CD4-positive, alpha-beta T cell treated with Interleukin-6 for 4 hours (primary cell): ENCODE data around the gene BABAM1.

ENCODE experiments used
- DNase-seq: peaks from one replicate; pipeline ENCODE4 v3.0.0-alpha.2; 2020; ENCODE audit warnings: mixed read lengths

Gene BABAM1

DNA sequence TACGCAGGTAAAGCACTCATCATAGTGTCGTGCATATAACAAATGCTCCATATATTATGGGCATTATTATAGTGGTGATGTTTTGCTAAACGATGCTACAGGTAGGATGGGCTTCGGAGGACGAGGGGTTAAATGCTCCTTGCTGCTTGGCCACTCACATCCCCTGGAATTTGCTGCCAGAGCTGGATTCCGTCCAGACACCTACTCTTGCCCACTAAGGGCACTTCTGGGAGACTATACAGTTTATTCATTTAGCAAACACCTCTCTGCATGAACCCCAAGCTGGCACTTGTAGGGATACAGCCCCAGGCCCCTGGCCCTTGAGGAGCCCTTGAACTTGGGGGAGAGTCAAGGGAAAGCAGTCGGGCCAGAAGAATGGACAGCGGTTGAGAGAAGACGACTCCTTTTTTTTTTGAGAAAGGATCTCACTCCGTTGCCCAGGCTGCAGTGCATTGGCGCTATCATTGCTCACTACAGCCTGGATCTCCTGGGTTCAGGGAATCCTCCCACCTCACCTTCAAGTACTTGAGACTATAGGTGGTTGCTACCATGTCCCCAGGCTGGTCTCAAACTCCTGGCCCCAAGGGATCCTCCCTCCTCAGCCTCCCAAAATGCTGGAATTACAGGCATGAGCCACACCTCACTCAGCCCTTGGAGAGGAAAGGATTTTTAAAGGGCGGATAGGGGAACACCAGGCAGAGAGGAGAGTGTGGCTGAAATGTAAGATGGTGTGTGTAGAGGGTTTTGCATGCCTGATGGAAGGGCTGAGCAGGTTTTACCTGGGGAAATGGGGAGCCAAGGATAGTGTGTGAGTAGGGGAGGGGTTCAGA, 37.4 kb downstream of the BABAM1 start:
- no peak for DNase-seq

DNA sequence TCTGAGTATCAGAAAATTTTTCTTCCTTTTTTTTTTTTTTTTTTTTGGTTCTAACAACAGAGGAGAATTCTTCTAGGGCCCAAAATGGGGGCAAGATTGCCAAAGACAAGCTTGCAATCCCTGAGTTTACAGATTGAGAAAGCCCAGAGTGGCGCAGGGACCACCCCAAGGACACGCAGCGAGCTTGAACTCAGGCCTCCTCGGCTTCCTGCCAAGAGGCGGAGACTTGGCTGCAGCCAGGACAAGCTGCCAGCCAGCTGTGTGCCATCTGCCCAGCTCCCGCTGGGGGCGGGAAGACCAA, 37.9 kb downstream of the BABAM1 start:
- DNase-seq: no peak

DNA sequence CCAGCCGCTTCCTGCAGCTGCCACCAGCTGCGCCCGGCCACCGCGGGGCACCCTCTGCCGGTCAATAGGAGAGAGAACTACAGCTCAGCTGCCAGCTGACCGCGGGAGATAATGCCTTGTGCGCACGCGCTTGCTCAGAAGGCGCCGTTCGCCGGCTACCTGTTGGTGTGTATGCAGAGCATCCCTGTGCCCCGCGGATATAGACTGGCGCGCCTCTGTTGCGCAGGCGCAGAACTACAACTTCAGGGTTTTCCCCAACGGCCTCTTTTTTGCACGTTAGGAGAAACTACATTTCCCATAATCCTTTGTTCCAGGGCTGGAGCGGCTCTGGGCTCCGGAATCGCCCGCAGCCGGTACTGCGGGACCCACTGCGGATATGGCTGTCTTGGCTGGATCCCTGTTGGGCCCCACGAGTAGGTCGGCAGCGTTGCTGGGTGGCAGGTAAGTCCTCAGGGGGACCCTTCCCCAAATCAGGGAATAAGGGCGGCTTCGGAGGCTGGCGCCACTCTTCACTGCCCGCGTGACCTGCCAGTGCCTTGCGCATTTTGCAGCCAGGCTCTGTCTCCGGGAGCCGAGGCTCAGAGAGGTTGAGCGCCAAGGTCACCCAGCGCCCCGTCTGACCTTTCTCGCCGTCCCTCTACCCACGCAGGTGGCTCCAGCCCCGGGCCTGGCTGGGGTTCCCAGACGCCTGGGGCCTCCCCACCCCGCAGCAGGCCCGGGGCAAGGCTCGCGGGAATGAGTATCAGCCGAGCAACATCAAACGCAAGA, 38.5 kb downstream of the BABAM1 start, which contains the start of gene MRPL34:
MRPL34 (plus strand) TSS at position 356 of the 768 bp plus-strand sequence; CDS start at position 377, 21 bp downstream.
- DNase-seq: peak; percentile 97

DNA sequence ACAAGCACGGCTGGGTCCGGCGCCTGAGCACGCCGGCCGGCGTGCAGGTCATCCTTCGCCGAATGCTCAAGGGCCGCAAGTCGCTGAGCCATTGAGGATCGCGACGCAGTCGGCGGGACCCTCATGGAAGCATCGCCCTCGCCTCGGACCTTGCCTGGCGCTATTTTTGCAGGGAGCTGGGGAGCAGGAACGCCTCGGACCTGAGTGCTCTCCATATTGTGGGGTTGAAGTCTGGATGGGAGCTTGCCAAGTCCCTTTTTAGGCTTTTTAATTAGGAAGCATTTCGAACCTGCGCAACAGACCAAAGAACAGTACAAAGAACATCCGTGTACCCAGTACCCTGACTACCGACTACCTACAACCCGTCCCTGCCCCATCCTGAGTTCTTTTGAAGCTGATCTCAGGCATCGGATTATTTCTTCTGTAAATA, 39.1 kb downstream of the BABAM1 start:
- DNase-seq: no peak

DNA sequence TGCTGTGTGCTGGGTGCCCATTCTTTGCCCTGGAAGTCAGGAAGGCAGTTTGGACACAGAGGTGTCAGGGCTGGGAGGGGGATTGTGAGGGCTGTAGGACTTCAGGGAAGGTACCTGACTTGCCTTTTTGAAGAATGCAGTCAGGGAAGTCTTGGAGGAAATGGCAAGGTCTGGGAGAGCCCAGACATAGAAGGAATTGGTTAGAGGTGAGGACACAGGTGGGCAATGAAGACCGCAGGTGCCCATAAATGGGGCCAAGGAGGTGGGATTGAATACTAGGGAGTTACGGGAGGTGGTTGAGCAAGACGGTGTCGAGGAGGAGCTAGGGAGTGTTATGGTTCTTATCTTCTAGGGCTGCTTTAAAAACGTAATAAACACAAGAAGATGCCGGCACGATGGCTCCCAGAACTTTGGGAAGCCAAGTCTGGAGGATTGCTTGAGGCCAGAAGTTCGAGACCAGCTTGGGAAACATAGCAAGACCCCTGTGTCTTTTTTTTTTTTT, 40.7 kb downstream of the BABAM1 start:
- DNase-seq: no peak

DNA sequence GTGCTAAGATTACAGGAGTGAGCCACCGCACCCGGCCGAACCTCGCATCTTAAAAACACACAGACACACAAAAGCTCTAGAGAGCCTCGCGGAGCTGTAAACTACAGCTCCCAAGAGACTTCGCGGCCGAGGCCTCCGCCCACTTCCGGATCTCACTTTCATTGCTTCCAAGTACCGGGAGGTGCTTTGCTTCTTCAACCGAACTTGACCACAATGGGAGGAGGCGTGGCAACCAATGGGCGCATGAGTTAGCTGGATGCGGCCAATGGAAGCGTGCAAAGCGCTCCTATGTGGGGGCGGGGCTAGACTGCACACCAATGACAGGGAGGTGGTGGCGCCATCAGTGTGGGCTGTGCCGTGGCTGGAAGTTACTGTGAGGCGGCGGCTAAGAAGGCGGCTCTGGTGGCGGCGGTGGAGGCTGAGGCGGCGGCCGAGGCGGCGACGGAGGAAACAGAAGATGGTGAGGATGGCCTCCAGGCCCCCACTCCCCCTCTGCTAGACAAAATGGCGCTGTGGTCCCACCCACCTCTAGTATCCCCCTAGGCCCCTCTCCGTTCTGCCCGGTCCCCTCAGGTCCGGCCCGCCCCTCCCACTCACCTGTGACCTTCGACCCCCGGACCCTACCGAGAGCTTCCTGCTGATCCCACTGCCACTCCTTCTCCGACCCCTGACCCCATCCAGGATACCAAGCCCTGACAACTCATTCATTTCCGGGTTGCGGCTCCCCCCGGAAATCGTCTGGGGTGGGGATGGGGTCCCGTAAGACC, 42.1 kb downstream of the BABAM1 start, which contains the start of gene DDA1:
DDA1 (plus strand) TSS at position 366 of the 767 bp plus-strand sequence; CDS start at position 458, 92 bp downstream.
- DNase-seq: peak; percentile 100

DNA sequence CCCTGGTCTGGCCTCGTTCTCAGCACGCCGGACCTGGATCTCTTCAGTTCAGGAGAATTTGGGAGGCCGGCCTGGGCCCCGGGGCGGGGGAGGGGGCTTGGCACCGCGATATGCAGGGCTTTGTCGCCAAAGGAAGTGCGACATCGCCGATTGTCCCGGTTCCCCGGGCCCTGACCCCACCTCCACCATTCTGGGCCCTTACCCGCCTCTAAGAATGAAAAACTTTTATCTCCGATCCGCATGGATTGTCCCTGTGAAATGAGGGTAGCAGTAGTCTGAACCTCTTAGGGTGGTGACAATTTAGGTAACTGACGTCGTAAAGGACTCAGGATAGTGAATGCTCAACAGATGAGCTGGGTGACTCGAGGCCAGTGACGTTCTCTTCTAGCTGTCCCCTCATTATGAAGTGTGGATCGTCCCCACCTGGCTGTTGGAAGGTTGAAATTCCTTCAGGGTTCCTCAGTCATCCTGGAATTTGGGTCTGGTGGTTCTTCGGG, 42.8 kb downstream of the BABAM1 start:
- no peak for DNase-seq

DNA sequence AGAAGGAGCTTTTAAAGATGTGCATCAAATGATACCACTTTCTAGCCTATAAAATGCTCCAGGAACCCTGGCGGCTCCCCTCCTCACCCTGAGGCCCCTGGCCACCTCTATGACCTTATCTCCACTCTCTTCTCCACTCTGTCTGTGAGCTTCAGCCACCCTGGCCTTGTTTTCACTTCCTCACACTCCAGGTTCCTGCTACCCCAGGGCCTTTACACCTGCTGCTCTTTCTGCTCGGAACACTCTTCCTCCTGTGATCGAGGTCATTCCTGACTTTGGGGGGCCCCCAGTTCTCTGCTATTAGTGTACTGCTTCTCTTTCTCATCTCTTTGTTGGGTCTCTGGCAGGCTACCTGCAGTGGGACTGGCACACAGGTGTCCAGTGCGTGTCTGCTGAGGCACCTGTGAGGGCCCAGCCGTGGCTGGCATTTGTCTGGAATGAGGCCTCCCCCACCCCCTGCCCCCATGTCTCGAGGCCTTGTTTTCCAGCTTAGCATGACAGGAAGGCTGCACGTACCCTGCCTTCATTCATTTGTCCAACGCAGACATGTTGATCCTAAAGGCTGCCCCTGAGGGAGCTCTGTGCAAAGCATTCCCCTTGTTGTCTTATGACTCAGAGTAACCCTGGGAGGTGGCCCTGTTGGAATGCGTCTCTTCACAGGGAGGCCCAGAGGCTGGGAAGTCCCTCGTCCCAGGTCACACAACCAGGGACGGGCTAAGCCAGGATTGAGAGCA, 44.4 kb downstream of the BABAM1 start:
- no peak for DNase-seq

DNA sequence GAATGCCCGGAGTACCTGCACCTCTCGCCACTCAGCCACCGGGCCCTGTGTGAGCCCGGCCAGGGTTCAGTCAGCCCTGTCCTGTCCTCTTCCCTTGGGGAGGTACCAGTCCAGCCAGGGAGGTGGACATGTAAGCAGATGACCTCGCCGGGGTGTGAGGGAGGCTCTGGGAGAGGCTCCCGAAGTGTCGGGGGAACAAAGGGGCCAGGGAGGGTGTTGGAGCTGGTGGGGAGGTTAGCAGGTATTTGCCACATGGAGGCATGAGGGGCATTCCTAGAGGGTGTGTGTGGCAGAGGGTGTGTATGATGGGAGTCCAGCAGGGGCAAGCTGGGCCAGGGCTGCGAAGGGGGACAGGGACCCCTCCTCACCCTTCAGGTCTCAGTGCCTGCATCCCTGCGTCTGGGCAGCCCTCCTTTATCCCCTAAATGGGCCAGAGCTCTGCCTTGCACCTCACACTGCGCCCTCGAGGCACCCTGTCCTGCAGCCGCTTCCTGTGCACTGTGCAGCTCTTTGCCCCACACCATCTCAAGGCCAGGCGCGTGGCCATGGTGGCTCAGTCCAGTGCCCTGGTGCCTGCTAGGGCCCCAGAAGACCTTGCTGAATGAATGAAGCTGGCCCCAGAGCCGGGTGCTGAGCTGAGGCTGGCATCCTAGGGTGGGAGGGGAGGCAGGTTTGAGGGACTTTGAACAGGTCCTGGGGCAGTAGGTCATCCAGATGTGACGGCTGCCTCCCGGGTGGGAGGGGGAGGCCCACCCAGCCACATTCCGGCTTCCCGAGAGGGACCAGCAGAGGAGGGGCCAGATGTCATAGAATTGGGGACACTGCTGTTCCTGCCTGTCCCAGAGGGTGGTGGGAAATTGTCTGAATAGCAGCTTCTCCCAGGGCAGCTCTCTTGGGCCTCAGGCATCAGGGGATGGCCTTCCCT, 45.2 kb downstream of the BABAM1 start:
- no peak for DNase-seq

DNA sequence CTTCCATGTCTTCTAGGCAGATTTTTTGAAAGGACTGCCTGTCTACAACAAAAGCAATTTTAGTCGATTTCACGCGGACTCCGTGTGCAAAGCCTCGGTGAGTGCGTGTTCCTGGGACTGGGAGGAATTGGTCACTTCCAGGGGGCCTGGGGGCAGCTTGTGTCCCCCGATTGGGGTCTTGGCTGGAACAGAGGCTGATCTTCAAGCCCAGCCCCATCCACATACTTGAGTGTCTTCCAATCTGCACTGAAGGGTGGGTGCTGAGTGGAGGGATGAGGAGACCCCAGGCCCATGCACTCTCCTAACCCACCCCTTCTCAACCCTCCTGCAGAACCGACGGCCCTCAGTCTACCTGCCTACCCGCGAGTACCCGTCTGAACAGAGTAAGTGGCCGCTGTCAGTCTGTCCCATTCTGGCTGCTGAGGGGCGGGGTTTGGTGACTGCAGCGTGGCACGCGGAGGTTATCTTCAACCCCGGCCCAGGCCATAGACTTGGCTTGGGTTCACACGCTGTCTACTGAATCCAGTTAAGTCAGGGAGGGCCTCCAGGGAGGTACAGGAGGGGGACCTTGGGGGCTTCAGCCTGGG, 46.9 kb downstream of the BABAM1 start:
- DNase-seq: no peak

DNA sequence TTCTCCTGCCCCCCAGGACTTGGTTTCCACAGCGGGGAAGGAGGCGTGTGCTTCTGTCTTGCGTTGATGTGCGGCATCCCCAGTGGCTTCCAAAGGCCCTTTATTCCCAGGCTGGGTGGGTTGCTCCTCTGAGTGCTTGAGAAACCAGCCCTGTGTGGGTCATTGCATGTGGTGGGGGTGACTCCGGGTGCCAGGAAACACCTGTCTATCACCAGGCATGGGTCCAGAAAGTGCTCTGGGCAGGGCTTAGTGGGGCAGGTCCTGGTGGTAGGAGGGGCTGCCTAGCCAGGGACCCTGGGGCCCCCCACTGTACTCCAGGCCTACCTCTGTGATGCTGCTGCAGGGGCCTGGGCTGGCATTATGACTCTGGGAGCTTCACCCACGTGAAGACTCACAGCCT, 51.7 kb downstream of the BABAM1 start:
- no peak for DNase-seq

DNA sequence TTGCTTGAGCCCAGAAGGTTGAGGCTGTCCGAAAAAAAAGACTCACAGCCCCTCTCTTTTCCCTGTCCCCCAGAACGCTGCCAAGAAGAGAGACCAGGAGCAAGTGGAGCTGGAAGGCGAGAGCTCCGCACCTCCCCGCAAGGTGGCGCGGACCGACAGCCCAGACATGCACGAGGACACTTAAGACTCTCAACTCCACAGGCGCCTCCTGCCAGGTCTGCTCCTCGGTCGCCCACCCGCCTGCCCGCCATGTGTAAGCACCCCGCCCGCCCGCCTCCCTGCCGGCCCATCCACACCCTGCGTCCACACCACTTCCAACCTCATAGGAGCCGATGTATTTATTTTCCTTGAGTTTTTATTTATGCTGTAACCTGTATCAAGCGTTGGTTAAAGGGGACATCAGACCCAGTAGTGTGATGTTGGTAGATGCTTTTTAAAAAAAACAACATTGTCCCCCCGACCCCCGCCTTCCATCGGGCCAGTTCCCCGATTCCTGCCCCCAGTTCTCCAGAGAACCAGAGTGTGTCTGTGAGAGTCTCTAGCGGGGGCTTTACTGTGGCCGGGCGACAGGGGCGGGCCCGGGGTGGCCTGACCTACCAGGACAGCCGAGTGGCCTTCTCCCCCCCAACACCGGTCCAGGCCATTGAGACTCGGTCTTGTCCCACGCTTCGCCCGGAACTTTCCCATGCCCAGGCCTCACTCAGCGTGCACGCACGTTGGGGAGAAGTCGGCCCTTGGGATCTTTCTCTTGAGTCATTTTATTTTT, 52.4 kb downstream of the BABAM1 start:
- DNase-seq: no peak

DNA sequence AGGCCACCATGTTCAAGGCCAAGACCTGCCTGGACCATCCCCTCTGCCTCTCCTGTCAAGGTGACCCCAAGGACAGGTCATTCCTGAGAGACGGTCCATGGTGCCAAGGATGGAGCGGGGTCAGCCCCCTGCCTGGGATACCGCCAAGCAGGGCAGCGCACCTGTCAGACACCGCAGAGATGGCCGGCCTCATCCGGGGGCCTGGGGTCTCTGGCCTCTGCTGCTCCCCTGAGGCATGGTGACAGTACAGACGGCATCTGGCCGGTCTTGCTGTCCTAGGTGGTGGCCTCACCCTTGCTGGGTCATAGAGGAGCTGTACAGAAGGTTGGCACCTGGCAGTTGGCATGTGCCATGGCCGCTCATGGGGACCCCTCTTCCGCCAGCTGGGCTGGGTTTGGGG, 53.2 kb downstream of the BABAM1 start:
- DNase-seq: no peak

DNA sequence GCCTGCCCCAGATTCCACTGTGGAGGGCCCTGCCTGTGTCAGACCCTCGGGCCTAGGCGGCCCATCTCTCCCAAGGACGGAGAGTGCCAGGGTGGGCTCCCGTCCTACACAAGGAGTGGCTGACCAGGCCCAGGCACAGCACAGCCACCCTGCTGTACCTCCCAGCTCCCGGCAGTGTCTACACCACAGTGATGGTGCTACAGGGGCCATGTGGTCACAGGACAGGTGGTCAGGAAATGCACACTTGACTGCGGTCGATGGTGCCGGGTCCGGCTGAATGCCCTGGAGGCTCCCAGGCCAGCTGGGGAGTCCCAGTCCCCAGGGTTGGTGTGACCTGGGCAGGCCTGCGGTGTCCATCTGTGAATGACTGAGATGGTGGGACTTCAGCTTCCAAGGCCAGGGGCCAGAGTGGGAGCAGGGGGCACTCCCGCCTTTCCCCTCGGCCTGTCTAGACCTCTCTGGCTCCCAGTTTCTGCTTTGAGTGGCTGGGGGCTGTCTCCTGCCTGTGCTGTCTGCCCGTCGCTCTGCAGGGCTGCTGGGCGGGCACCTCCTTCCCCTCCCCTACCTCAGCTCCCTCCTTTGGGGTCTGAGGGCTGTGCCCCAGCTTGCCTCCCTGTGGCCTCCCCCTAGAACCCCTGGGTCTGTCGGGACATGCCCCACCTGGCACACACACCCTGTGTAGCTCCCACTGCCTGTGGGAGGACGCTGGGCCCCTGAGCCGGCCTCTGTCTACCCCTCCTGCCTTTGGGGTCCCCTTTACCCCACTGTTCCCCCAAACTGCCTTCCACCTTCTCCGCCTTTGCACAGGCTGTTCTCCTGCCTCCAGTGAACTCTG, 54.6 kb downstream of the BABAM1 start:
- no peak for DNase-seq

DNA sequence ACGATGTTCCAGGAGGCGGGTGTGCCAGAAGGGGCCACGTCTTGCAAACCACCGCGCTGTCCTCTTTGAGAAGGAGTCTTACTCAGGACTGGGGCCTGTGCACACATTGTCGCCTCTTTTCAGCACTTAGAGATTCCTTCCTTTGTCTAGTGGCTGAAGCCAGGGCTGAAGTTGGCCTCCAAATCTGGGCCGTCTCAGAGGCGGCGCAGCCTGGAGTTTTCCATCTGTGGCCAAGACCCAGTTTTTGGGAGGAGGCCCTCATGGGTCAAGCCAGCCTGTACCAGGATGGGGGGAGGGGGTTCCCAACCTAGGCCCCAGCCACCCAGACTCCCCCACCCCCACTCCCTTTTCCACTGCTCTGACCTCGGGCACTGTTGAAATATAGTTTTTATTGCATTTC, 55.6 kb downstream of the BABAM1 start:
- DNase-seq: no peak

DNA sequence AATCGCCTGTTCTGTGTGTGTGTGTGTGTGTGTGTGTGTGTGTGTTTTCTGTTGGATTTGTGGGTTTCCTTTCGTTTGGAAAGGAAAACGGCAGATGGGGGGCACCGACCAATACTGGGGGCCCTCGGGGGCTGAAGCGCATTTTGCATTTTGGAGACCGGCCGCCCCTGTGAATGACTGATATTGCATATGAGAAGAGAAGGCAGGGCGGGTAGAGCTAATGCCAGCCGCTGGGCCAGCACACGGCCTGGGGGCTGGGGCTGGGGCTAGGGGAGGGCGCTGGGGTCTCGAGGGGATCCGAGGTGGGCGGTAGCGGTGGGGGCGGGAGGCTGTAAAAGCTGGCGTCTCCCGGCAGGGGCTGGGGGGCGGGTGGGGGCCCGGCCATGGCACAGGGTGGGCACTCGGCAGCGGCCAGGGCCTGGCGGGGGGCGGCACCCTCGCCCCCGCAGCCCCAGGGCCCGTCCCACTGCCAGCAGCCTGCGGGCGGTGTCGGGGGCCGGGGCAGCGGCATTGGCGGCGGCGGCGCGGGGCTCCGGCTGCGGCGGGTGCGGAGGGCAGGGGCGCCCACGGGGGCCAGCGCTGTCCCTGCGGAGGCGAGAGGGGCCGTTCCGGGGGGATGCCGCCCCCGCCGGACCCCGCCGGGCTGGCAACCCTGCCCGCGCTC, 56.2 kb downstream of the BABAM1 start:
- no peak for DNase-seq

DNA sequence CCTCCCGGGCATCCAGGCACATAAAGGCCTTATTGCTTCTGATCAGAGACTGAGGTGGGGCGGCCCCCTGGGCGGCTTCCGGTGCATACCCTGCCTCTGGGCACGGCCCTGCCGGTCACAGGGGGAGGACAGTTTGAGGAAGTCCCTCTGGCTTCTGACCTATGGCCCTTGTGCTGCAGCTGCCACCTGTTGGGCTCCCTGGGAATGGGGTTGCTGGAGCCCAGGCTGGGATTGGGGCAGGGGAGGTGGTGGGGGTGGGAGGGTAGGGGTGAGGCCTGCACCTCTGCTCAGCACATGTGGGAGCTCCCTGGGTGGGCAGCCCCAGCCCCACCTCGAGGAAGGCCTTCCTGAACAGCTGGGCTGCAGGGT, 56.7 kb downstream of the BABAM1 start:
- DNase-seq: peak; percentile 41

DNA sequence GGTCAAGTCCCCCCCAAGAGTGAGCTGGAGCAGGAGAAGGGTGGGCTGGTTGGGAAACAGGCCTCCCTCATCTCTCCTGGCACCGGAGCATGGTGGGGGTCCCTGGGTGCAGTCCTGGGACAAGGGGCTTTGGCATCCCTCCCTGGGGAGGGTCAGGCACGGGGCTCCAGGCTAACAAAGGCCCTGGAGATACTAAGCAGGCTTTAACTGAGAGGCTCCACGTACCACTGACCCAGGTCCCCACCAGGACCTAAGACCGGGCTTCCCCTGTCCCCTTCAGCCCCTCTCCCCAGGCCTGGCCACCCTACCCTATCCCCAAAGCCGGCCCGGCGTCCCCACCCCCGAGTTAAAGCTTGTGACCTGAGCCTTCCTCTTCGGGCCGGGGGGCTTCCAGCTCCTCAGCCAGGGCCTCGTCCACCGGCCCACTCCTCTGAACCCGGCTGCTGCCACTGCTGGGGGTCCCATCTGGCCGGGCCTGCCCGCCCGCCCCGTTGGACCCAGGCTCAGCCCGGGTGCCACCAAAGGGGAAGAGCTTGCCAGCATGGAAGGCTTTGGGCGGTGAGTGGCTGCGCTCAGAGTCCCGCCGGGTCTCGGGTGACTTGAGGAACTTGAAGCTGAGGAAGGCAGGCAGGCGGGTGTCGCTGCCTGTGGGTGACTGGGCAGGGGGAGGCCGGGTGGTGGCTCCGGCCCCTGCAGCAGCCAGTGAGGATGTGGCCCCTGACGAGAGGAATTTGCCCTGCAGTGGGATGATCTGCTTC, 57.3 kb downstream of the BABAM1 start:
- no peak for DNase-seq
